Body of pancreas (tissue), 4 donors: Measurements from ENCODE around the gene LPCAT3. TPM values are rescaled to one million over a fixed set of nuclear protein-coding genes. Genes with fewer than 3 reads are reported as not detected.
"Not testable (repeated sequence)": the region's sequence is repeated elsewhere in the genome, so short reads cannot be mapped to it uniquely, and the experiment has no call there.

Source experiments
- ATAC-seq: fragments of 150-250 bp; one replicate; pipeline ENCODE4 v1.9.1; 2016
- DNase-seq, 4 donors: peaks; one replicate each; pipeline ENCODE4 v3.0.0-alpha.2; 2019
- H3K27ac ChIP-seq, 4 donors: fragments of 200-600 bp; sonication (generic); 1 replicate in 3 of 4; 2 replicates in 1 of 4; pipeline versions ENCODE4 v1.5.1 to v1.6.1; 2016 to 2019; ENCODE audit warnings: mild to moderate bottlenecking in 1 of 4, mixed read lengths in 1 of 4, moderate library complexity in 1 of 4
- H3K27me3 ChIP-seq, 2 donors: fragments of 200-600 bp; sonication (generic); one replicate each; pipeline ENCODE4 v1.6.0; 2016; ENCODE audit warnings: mild to moderate bottlenecking in 1 of 2
- H3K36me3 ChIP-seq, 2 donors: fragments of 200-600 bp; sonication (generic); replicated peaks in 1 of 2; 2 replicates each; pipeline ENCODE4 v1.5.1; 2016; ENCODE audit warnings: low read depth in 2 of 2; ENCODE audit not compliant: insufficient read depth in 1 of 2
- H3K4me1 ChIP-seq: fragments of 200-600 bp; sonication (generic); one replicate; pipeline ENCODE4 v1.6.0; 2016
- H3K4me3 ChIP-seq, 2 donors: fragments of 200-600 bp; sonication (generic); 1 replicate in 1 of 2; 2 replicates in 1 of 2; pipeline ENCODE4 v1.5.1; 2016 to 2019
- H3K9me3 ChIP-seq, 3 donors: fragments of 200-600 bp; sonication (generic); 1 replicate in 2 of 3; 2 replicates in 1 of 3; pipeline ENCODE4 v1.5.1; 2016
- CTCF ChIP-seq, 7 experiments: fragments of 450-650 bp in 4 of 7; fragments of 200-600 bp in 3 of 7; sonication (generic) in 3 of 7; IDR thresholded peaks; one replicate each; pipeline ENCODE4 v1.5.1; 2016 to 2019; ENCODE audit warnings: antibody characterized with exemption in 7 of 7
- POLR2A ChIP-seq, 3 donors: fragments of 450-650 bp; IDR thresholded peaks; one replicate each; pipeline ENCODE4 v1.6.1; 2016; ENCODE audit warnings: antibody characterized with exemption in 3 of 3, mild to moderate bottlenecking in 2 of 3
- WGBS, 2 donors: methylation state at CpG; one replicate each; pipeline ENCODE4 v1.1.5; 2017; 5-methylcytosine and 5-hydroxymethylcytosine counted together
- intact Hi-C: fragments of 100-400 bp; cut with DNase I; formaldehyde crosslinking; loops from one replicate; pipeline ENCODE4 v1.15.1; 2023
- total RNA-seq, 2 donors: library from RNA; depleted of rRNA; stranded (reverse); fragments of >200 nt; gene quantifications; one replicate each; pipeline ENCODE4 v1.1.0, GENCODE V29; 2016

LPCAT3 gene
- total RNA-seq, 2 donors from 2014 or later, result 21.5 to 39.6 TPM

- TF ChIP-seq CTCF (IDR thresholded peaks at IDR 0.05), result no peak
- no peak for TF ChIP-seq POLR2A (IDR thresholded peaks at IDR 0.05)
- ATAC-seq (no peak), DNase-seq (no peak)
- WGBS, 2 donors, result 88 to 90% methylated on average over 22 of the region's 22 CpGs
- intact Hi-C loops, result no loop called here
- no peaks in the 10 kb centered on the region for H3K4me1 ChIP-seq
- no peak overlapping the region for H3K4me3 ChIP-seq
- H3K9me3 ChIP-seq, result no peaks in the 10 kb centered on the region
- H3K36me3 ChIP-seq, result no peaks in the 10 kb centered on the region
- no peak overlapping the region for H3K27ac ChIP-seq
- no peaks in the 10 kb centered on the region for H3K27me3 ChIP-seq
Measured at GRCh38 chr12:7038591-7038990, 20.3 kb upstream of the LPCAT3 start.

- H3K27me3 ChIP-seq, intact Hi-C loops, H3K4me3 ChIP-seq, H3K4me1 ChIP-seq, ATAC-seq, H3K36me3 ChIP-seq, H3K27ac ChIP-seq, H3K9me3 ChIP-seq, DNase-seq: not testable (repeated sequence)
- 89 to 90% methylated on average over 4 to 25 of the region's 32 CpGs for WGBS, 2 donors
Measured at GRCh38 chr12:7037411-7037810, 19.1 kb upstream of the LPCAT3 start.

GRCh38 chr12:7035463-7035862 is 17.2 kb upstream of the LPCAT3 start:
- Histone ChIP-seq H3K9me3 (no peaks in the 10 kb centered on the region), H3K27me3 (no peaks in the 10 kb centered on the region), H3K36me3 (no peaks in the 10 kb centered on the region), H3K27ac (no peak overlapping the region), H3K4me3 (no peak overlapping the region), H3K4me1 (no peaks in the 10 kb centered on the region)
- intact Hi-C loops, result no loop called here
- DNase-seq, result no peak
- TF ChIP-seq CTCF (IDR thresholded peaks at IDR 0.05) (no peak), POLR2A (IDR thresholded peaks at IDR 0.05) (no peak)
- WGBS, 2 donors, result 48 to 60% methylated on average over 2 of the region's 2 CpGs
- no peak for ATAC-seq

- Histone ChIP-seq H3K9me3 (no peaks in the 10 kb centered on the region), H3K4me3 (no peak overlapping the region), H3K27ac (no peak overlapping the region), H3K4me1 (no peaks in the 10 kb centered on the region), H3K36me3 (no peaks in the 10 kb centered on the region), H3K27me3 (no peaks in the 10 kb centered on the region)
- DNase-seq (no peak), ATAC-seq (no peak)
- 50 to 68% methylated on average over 1 of the region's 1 CpG for WGBS, 2 donors
- intact Hi-C loops, result no loop called here
- TF ChIP-seq POLR2A (IDR thresholded peaks at IDR 0.05), result no peak
- no peak for TF ChIP-seq CTCF (IDR thresholded peaks at IDR 0.05)
Measured at GRCh38 chr12:7034464-7034863, 16.2 kb upstream of the LPCAT3 start.

- Histone ChIP-seq H3K4me3 (no peak overlapping the region), H3K9me3 (no peaks in the 10 kb centered on the region), H3K27me3 (no peaks in the 10 kb centered on the region), H3K4me1 (no peaks in the 10 kb centered on the region), H3K27ac (no peak overlapping the region), H3K36me3 (no peaks in the 10 kb centered on the region)
- no peak for ATAC-seq
- 65% methylated on average over 2 of the region's 2 CpGs; no CpG with 5 or more reads in 1 of the 2 donors for WGBS, 2 donors
- TF ChIP-seq POLR2A (IDR thresholded peaks at IDR 0.05) (no peak), CTCF (IDR thresholded peaks at IDR 0.05) (no peak)
- intact Hi-C loops, result no loop called here
- no peak for DNase-seq
Measured at GRCh38 chr12:7032990-7033389, 14.7 kb upstream of the LPCAT3 start.
